Measurements from ENCODE around the gene ZC3H10. TPM values are rescaled to one million over a fixed set of nuclear protein-coding genes. Genes with fewer than 3 reads are reported as not detected.
A peak's percentile ranks its signal among the peaks of the same experiment; 100 is the strongest.

The ZC3H10 gene
- total and polyA plus RNA-seq, 2 of the 8 experiments (the other 6 are each of a cell fraction or from before 2014, with no cell fraction given) = 4.0 to 11.2 TPM

GRCh38 chr12:56160894-56161689 lies 43.0 kb downstream of the ZC3H10 start:
- 89% methylated on average over 11 of the region's 11 CpGs; no CpG with 5 or more reads in 1 of the 2 experiments for WGBS, 2 experiments (ENCODE audit: extremely low coverage in 1 of 2, insufficient coverage in 1 of 2, insufficient read length in 1 of 2, insufficient replicate concordance in 2 of 2, low coverage in 1 of 2, low lambda C conversion rate in 2 of 2, missing lambda C conversion rate in 1 of 2)
- H3K4me2 ChIP-seq (ENCODE audit: insufficient read depth in 1 of 2, low read depth in 2 of 2, low read length in 2 of 2) = peak overlapping the region; percentile 77 to 92; a peak in 2 of 4 replicates
- peaks cover 3 to 33% (median 20%) of the 10 kb centered on the region in 4 experiments for H3K4me1 ChIP-seq (replicated peaks in 1 of 4; ENCODE audit: control insufficient read depth in 3 of 4, insufficient read depth in 4 of 4, low read length in 3 of 4)
- H2BK12ac ChIP-seq (ENCODE audit: low read depth, low read length) = no peak overlapping the region
- H2AK5ac ChIP-seq (ENCODE audit: low read depth, low read length) = no peak overlapping the region
- no peaks in the 10 kb centered on the region for H3K9me3 ChIP-seq (ENCODE audit: insufficient read depth in 2 of 2, low read depth in 1 of 2, low read length in 1 of 2)
- H3K4ac ChIP-seq (replicated peaks; ENCODE audit: insufficient read length, low read depth, low read length) = no peak overlapping the region
- peaks cover 11 to 23% of the 10 kb centered on the region in 2 experiments for H4K20me1 ChIP-seq (replicated peaks in 1 of 2; ENCODE audit: control insufficient read depth in 1 of 2, insufficient read depth in 2 of 2, low read length in 2 of 2)
- H4K8ac ChIP-seq (ENCODE audit: extremely low read depth, insufficient read depth, low read length) = no peak overlapping the region
- no peak overlapping the region for H3K56ac ChIP-seq (replicated peaks; ENCODE audit: insufficient read length, low read depth, low read length)
- H3K9ac ChIP-seq (replicated peaks in 1 of 4; ENCODE audit: extremely low read depth in 1 of 4, low read depth in 3 of 4, low read length in 3 of 4) = no peak overlapping the region; a peak in 1 of 7 replicates
- no peak overlapping the region for H2BK20ac ChIP-seq (ENCODE audit: low read length)
- H2BK120ac ChIP-seq (replicated peaks; ENCODE audit: low read depth, low read length) = no peak overlapping the region
- ChIA-PET POLR2A (ENCODE audit: partially characterized antibody) (interaction anchor here (0.9 to 15.6 kb wide), 15 partner anchors 19 to 198 kb away, joined by 3 to 656 read pairs (median 6); partner anchors contain the start of genes CNPY2, PA2G4, RNF41 and SMARCC2), CTCF (ENCODE audit: partially characterized antibody) (interaction anchor here (0.9 to 6.8 kb wide), 11 partner anchors 25 to 76 kb away, joined by 3 to 47 read pairs (median 5); partner anchors contain the start of genes ESYT1, RNF41, SMARCC2 and ZC3H10)
- peaks cover 30 to 68% (median 52%) of the 10 kb centered on the region in 4 experiments for H3K36me3 ChIP-seq (ENCODE audit: control insufficient read depth in 2 of 4, insufficient read depth in 4 of 4, low read length in 3 of 4)
- H2AFZ ChIP-seq (ENCODE audit: low read length) = no peak overlapping the region
- peaks cover 19% of the 10 kb centered on the region for H3K23me2 ChIP-seq (ENCODE audit: low read depth, low read length)
- H3K79me1 ChIP-seq (ENCODE audit: low read depth, low read length) = peaks cover 3% of the 10 kb centered on the region; the same call in 1 of the 2 replicates
- H3K14ac ChIP-seq (ENCODE audit: insufficient read length) = no peak overlapping the region
- no peak overlapping the region for H4K91ac ChIP-seq (replicated peaks; ENCODE audit: insufficient read length, low read length)
- no peak overlapping the region for H2BK5ac ChIP-seq (ENCODE audit: low read depth, low read length)
- no peak overlapping the region for H3K27ac ChIP-seq (ENCODE audit: low read depth, low read length)
- H3K79me2 ChIP-seq (ENCODE audit: control insufficient read depth in 1 of 2, insufficient read depth in 2 of 2, low read length in 2 of 2) = peaks cover 3 to 25% of the 10 kb centered on the region in 2 experiments
- DNase-seq (ENCODE audit: low read depth in 1 of 2, low spot score in 2 of 2) = no peak
- FAIRE-seq = no peak
- H3K4me3 ChIP-seq (ENCODE audit: extremely low read depth in 1 of 4, insufficient read depth in 2 of 4, low read depth in 3 of 4, low read length in 4 of 4) = peak overlapping the region in 2 of 4 experiments; percentile 14 to 91; a peak in 3 of 8 replicates
- no peak overlapping the region for H4K5ac ChIP-seq (ENCODE audit: insufficient read length, low read depth, low read length)
- no peak overlapping the region for H3K18ac ChIP-seq (ENCODE audit: extremely low read depth, low read length)
- H3K27me3 ChIP-seq (replicated peaks in 1 of 4; ENCODE audit: control insufficient read depth in 3 of 4, extremely low read depth in 1 of 4, insufficient read depth in 3 of 4, low read length in 3 of 4) = no peaks in the 10 kb centered on the region
- no peak overlapping the region for H3K23ac ChIP-seq (ENCODE audit: insufficient read length)
- no peak overlapping the region for H2BK15ac ChIP-seq (ENCODE audit: low read length)
- TF ChIP-seq, protein P1, sequence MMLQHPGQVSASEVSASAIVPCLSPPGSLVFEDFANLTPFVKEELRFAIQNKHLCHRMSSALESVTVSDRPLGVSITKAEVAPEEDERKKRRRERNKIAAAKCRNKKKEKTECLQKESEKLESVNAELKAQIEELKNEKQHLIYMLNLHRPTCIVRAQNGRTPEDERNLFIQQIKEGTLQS (IDR thresholded peaks at IDR 0.05; ENCODE audit: insufficient read depth, low read depth, low read length) = no peak
- peak; percentile 36 to 81 for TF ChIP-seq POLR2A (IDR thresholded peaks at IDR 0.05; ENCODE audit: control extremely low read depth in 1 of 2, low read depth in 2 of 2, low read length in 2 of 2)
- no peak for TF ChIP-seq BCL11A (IDR thresholded peaks at IDR 0.05; ENCODE audit: low read depth in 2 of 2, low read length in 2 of 2)
- TF ChIP-seq TAF7 (optimal IDR thresholded peaks at IDR 0.05; ENCODE audit: borderline replicate concordance, low read depth, low read length) = peak; percentile 3
- peak; percentile 93 for TF ChIP-seq POLR2AphosphoS5 (IDR thresholded peaks at IDR 0.05; ENCODE audit: low read depth, low read length)

All from H1 (cell line).